Measurements from ENCODE around the gene TSN.
"Not testable (repeated sequence)": the region's sequence is repeated elsewhere in the genome, so short reads cannot be mapped to it uniquely, and the experiment has no call there.

The TSN gene

DNA sequence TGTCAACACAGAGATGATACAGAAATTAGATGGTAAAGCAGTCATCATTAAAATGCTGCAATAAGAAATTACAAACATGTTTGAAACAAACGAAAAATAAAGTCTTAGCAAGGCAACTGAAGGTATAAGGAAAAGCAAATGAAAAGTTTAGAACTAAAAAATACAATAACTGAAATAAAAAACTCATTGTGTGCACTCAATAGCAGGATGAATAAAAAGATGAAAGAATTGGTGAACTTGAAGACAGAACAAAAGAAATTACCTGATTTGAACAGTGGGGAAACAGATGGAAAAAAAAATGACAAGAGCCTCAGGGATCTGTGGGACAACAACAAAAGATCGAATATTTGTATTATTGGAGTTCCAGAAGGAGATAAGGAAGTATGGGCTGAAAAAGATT lies 46.5 kb downstream of the TSN start:
- no peak for DNase-seq (ENCODE audit: low read depth)

DNA sequence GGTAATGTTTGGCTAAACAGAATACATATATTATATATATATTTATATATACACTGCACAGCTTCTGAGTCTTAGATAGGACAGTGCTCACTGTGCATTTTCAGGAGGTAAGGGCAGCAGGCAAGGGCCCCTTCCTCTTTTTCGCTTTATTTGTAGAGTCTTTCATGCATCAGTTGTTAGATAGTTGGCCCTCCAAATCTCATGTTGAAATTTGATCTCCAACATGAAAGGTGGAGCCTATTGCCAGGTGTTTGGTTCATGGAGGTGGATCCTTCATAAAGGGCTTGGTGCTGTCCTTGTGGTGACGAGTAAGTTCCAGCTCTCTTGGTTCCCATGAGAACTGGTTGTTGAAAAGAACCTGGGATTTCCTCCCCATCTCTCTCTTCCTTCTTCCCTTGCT lies 48.1 kb downstream of the TSN start:
- no peak for DNase-seq (ENCODE audit: low read depth)

DNA sequence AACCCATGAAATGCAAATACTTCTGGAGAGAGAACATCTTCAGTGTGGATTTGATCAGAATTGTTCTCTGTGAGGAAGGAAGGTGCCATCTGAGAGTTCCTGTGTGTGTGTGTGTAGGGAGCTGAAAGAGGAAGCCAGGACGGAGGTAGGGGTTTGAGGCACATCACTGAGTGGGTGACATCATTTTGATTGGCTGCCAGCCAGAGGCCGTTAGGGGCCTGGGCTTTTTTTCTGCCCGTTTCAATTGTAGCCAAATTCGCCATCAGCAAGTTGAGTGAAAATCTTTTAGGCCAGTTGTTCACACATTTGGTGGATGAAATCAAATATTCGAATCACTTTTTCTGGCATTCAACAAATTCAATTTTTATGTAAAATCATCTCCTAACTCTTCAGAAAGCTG lies 48.9 kb downstream of the TSN start:
- no peak for DNase-seq (ENCODE audit: low read depth)

DNA sequence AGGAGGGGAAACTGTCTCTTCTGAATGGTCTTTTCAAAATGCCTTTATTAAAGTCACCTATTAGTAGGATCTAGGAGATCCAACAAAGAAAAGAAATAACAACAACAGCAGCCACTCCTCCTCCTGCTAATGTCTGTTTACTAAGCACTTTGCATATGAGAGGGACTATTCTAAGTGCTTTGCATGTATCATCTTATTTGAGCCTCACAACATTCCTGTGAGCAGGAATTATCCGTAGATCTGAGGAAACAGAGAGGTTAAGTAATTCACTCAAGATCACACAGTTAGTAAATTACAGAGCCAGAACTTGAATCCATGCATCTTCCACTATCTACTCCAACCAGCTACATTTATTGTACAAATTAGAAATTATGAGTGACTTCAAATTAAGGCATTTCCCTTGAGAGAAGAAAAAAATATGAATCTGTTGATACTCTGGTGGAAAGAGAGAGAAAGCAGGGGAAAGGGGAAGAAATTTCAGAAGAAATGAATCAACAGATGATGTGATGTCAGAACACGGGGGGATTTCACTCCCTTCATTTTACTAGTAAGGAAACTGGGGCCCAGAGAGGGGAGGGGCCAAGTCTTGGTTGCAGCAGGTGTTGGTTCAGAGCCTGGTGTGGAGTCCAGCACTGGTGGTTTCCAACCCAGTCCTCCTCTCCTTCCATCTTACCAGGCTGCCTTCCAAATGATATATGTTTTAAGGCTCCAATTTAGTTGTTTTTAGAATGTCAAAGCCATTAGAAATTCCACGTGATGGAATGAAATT lies 49.7 kb downstream of the TSN start:
- no peak for DNase-seq (ENCODE audit: low read depth)

DNA sequence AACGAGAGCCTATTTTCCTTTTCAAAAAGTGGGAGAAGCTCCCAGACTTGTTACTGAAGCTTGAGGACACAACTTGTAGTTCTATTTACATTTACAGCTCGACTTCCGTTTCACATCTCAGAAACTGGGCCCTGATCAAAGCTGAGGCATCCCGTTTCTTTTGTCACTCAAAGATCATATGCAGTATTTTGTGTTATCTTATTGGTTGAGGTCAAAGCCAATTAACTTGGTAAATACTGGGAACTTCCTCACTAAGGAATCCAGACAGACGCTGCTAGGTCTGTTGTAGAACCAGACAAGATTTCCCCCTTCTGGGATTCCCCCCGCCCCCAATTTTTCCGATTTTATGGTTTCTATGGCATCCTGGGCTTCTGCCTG lies 50.3 kb downstream of the TSN start:
- no peak for DNase-seq (ENCODE audit: low read depth)

DNA sequence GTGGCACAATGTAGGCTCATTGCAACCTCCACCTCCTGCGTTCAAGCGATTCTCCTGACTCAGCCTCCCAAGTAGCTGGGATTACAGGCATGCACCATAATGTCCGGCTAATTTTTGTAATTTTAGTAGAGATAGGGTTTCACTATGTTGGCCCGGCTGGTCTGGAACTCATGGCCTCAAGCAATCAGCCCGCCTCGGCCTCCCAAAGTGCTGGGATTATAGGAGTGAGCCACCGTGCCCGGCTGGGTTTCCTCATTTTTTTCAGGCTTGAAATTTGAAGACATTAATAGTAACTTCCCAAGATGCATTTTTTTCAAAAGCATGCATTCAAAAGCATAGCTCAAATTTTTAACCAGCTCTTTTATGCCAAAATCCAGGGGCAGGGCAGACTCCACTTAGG lies 52.3 kb downstream of the TSN start:
- not testable (repeated sequence) for DNase-seq (ENCODE audit: low read depth)

DNA sequence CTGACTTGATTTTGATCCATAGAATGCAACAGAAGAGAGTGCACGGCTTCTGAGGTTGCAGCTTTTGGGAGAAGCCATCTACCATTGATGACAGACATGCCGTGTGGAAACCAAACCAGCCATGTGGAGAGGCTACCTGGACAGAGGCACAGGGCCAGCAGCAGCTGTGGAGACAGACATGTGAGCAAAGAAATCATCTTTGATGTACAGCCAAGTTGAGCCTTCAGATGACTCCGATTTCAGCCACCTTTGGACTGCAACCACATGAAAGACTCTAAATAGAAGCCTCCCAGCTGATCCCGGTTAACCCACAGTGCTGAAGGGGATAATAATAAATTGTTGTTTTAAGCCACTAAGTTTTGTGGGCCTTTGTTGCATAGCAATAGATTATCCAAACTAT lies 54.2 kb downstream of the TSN start:
- DNase-seq (ENCODE audit: low read depth): no peak

DNA sequence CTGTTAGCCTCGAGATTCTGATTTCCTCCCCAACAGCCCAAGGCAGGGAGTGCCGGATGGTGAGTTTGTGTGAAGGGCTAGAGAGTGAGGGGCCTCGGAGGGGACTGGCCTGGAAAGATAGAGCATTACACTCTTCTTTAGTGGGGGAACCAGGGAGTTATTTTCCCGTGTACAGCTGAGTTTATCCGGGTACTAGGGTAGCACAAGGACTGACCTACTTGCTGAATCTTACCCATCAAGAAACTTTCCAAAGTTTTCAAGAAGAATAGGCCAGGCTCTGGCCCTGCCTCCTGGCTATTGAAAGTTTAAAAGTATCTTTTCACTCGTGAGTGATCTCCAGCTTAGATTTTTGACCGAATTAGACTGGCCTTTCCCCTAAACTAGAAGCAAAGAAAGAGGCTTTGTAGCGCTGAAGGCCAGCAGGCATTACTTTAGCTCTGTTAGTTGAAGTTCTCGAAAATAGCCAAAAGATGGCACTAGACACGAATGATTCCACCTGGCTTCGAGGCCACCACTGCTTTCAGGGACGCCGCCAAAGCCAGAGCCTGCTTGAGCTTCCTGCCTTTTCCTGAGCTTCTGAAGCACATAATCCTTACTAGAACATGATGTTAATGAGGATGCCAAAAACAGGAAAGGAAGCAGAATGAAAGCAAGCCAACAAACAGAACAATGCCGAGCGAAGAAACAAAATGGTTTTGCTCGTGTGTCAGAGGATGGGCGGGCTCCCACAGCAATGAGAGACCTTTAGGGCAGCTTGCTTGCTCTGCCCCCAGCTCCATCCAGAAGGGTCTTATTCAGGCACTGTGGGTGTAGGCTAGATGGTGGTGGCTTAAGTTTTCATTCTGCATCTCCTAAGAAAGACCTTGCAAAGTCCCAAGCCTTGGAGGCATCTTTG lies 55.8 kb downstream of the TSN start:
- DNase-seq (ENCODE audit: low read depth): no peak

DNA sequence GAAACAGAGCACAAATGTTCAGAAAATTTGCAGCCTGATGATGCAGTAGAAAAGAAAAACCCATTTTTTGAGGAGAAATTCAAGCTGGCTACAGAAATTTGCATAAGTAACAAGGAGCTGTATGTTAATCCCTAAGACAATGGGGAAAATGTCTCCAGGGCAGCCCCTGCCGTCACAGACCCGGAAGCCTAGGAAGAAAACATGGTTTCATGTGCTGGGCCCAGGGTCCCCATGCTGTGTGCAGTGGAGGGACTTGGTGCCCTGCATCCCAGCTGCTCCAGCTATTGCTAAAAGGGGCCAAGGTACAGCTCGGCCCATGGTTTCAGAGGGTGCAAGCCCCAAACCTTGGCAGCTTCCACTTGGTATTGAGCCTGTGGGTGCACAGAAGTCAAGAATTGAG lies 57.6 kb downstream of the TSN start:
- DNase-seq (ENCODE audit: low read depth): not testable (repeated sequence)

DNA sequence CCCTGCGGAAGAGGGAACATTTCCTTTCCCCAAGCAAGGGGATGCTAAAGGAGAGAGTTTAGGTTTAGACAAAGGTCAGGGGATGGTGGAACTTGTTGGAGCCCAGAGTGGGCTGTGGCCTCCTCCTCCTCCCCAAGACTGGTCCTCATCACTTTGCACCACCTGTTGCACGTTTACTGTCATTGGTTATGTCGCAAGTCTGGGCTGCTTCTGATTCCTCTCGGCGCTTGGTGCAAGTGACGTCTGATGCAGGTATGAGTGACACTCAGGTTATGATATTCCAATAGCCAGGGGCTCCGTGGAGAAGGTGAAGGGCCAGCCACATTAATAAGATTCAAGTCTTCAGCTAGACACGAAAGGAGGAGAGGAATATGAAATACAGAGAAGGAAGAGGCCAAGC lies 59.8 kb downstream of the TSN start:
- no peak for DNase-seq (ENCODE audit: low read depth)

DNA sequence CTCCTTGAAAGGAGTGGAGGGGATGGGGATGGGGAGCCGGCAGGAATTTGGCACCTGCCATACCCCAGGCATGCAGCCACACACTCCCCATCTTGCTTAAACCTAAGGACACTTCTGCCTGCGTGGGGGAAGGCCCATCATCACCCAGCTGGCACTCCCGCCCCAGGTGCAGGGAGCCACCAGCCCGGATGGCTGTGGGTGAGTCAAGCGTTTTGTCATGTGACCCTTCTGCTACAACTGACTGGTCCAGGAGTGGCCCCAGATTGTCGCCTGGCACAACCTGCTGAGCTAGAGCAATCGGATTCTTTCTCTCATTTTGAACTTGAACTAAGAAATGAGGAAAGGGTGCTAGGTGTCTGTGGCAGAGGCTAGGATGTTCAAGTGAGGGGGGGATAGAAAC lies 61.3 kb downstream of the TSN start:
- DNase-seq (ENCODE audit: low read depth): no peak

DNA sequence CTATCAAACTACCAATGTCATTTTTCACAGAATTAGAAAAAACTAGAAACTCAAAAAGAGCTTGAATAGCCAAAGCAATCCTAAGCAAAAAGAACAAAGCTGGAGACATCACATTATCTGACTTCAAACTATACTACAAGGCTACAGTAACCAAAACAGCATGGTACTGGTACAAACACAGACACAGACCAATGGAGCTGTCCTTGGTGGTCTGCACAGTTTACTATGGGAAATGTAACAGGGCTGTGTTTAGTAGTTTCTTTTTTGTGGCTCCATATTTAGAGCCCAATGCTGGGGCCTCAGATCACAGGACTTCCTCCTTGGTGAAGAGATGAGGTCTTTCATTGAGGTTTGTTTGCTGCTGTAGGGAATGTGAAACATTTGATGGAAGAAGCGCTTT lies 61.9 kb downstream of the TSN start:
- DNase-seq (ENCODE audit: low read depth): not testable (repeated sequence)

Data from stimulated activated CD8-positive, alpha-beta memory T cell treated with anti-CD3 and anti-CD28 coated beads, Interleukin-4, amount 100 ng/mL, for 24 hours (primary cell).